Activated CD8-positive, alpha-beta memory T cell treated with anti-CD3 and anti-CD28 coated beads, Interleukin-2, amount 50 U/mL, for 4 hours (primary cell): ENCODE results near the gene PRPF6.

Experiments
- DNase-seq: peaks from one replicate; pipeline ENCODE4 v3.0.0-alpha.2; 2020

PRPF6 gene

DNA sequence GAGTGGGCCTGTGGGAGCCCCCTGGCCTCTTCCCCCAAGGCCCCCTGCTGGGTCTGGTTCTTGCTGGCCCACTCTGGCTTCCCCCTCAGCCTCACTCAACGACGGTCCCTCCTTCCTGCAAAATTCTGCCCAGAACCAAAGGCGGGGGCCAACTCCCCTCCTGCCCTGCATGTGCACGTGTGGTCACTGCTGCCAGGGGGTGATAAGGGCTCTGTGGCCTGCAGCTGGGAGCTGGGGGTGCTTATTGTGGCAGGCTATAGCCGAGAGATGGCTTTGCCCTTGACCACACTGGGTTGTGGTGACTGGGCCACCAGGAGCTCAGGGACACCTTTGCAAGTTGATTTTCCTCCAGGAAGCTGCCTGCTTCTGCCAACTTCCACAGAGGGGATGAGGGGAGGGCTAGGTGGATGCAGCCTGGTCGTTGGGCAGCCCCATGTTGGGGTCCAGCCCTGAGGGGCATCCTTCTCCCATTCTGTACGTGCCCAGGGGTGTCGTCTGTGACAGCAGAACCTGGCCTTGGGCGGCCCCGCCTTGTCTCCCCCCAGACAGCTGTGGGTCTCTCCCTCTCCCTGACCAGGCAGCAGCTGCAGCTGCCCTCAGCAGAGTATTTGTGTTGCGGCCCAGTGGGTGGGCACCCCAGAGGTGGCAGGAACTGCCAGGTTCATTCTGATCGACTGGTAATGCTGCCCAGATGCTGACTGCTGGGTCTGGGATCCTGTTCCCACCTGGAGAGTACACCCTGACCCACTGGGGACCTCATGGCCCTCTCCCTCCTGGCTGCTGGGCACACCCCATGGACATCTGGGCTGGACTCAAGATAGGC, 87.7 kb downstream of the PRPF6 start:
- no peak for DNase-seq

DNA sequence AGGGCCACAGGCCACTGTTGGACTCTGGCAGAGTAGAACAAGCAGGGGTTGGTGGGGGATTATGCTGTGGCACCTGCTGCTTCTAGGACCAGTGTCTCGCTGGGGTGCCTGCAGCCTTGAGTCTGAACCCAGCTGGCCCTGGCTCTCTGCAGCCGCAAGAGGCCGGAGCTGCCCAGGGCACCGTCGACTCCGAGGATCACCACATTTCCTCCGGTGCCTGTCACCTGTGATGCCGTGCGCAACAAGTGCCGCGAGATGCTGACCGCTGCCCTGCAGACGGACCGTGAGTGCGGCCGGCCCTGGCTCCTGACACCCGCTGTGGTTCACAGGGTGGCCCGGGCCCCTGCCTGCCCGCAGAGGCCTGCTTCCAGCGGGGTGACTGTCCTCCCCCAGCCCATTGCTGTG, 88.3 kb downstream of the PRPF6 start:
- no peak for DNase-seq

DNA sequence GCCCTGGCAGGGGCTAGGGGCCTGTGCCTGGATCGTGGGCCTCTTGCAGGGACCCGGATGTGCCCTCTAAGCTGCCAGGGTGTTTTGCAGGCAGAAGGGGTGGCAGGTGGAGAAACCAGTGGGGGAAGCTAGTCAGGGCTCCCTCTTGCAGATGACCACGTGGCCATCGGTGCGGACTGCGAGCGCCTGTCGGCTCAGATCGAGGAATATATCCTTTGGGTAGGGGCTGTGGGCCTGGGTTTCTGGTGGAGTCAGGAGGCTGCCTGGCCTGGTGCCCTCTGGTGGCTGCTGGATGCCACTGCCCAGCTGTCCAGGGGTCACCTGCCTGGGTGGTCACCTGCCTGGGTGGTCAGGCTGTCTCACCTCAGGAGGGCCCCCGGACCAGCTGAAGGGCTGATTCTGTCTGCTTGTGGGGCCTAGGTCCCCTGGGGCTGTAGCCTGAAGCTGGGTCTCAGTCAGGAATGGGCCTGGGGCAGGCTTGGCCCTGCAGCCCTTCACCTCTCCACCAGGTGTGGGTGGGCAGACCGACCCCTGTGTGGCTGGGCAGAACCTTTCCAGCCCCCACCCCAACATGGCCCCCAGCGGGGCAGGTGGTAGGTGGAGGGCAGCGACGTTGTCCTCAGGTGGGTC, 88.8 kb downstream of the PRPF6 start:
- DNase-seq = no peak

DNA sequence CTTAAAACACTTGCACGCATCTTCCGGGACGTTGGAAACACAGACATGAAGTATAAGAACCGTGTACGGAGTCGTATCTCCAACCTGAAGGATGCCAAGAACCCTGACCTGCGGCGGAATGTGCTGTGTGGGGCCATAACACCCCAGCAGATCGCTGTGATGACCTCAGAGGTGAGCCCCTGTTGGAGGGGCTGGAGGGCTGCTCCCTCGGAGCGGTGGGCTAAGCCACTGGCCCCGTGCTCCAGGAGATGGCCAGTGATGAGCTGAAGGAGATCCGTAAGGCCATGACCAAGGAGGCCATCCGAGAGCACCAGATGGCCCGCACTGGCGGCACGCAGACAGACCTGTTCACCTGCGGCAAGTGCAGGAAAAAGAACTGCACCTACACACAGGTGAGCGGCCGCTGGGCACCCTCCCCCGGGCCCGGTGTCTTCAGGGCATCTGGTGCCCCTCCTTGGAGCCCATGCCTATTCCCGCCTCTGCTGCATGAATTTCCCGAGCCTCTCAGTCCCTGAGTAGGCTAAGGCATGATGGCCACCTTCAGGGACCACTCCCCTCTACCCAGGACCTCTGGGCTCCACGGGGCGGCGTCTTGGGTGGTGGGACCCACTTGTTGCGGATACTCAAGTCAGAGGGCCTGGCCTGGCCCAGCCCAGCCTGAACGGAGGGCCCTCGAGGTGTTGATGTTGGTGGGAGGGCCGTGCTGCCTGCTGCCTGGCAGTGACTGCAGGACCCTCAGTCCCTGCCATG, 89.5 kb downstream of the PRPF6 start:
- no peak for DNase-seq

DNA sequence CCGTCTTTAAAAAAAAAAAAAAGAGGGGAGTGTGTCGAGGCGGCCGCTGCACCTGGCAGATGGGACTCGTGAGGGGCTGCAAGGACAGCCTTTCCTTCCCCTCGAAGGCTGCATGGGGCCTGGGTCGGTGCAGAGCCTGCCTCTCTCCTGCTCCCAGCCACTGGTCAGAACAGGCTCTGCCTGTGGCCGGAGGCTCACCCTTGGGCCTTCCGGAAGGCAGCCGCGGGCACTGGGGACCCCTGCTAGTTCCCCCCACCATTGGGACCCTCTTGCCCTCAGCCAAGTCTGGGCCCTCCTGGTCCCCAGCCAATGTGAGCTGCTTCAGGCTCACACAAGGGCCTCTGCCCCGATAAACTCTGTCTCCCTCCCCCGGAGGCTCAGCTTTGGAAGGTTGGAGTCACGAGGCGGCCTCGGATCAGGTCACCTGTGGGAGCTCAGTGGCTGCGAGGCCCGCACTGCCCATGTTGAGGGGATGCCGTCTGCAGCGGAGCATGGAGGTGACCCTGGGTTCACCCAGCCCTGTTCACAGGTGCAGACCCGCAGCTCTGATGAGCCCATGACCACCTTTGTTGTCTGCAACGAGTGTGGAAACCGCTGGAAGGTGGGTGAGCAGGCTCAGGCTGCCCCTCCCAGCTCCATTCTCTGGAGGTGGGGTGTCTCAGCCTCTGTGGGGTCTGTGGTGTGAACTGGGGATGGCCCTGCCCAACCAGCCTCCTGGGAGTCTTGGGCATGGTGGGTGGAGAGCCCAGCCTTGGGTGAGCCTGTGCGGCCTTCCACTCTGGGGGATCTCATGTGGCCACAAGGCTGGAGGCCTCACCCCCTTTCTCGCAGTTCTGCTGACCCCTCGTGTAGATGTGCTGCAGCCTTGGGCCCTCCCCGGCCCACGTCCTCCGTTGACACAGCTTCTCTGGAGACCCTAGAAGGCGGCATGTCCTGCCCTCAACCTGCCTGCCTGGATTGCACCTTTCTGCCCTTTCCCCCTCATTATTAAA, 90.7 kb downstream of the PRPF6 start:
- no peak for DNase-seq

DNA sequence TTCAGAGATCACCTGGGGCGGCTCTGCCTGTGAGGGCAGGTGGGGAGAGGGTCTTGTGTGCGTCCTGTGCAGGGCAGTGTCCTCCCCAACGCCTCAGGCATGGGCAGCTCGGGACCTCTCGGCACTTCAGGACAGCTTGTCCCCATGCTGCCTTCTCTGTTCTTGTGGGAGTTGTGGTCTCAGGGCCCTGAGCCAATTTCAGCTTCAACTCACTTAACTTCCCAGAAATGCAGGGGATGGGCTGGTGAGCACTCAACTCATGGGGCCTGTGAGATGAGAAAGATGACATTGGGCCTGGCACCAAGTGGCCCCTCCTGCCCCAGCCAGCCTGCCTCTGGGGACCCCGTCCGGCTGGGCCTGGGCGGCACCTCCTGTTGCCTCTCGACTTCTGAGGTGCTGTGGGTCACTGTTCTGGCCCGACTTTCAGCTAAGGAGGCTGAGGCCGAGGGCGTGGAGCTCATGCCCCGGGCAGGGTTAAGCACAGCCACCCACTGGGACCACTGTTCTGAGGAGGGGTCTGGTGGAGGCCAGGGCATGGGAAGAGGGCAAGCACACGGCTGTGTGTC, 91.6 kb downstream of the PRPF6 start:
- no peak for DNase-seq

DNA sequence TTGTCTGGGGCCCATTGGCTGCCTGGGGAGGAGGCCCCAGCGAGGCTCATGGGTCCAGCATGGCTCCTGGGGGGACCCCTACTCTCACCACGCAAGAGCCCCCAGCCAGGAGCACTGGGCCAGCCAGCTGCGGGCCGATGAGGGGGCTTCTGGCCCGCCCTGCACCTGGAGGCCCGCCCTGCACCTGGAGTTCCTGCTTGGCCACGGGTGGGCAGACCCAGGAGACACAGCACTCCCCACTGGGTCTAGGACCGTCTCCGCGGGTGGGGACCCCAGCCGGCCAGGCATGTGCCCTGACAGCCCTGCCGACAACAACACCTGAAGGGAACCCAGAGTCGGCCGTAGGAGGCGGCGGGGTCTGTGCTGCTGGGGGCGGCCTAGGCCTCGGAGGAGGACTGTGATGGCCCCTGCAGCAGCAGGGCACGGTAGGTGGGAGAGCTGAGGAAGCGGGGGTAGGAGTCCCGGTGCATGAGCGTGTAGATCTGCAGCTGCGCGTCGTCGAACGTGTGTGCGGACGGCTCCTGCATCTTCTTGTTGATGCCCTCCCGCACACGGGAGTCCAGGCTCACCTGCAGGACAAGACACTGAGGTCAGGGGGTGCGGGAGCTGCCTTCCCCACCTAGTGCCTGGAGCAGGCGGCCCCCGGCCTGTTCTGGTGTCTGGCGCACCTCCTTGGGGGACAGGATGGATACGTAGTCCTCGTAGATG, 92.7 kb downstream of the PRPF6 start:
- DNase-seq = no peak

DNA sequence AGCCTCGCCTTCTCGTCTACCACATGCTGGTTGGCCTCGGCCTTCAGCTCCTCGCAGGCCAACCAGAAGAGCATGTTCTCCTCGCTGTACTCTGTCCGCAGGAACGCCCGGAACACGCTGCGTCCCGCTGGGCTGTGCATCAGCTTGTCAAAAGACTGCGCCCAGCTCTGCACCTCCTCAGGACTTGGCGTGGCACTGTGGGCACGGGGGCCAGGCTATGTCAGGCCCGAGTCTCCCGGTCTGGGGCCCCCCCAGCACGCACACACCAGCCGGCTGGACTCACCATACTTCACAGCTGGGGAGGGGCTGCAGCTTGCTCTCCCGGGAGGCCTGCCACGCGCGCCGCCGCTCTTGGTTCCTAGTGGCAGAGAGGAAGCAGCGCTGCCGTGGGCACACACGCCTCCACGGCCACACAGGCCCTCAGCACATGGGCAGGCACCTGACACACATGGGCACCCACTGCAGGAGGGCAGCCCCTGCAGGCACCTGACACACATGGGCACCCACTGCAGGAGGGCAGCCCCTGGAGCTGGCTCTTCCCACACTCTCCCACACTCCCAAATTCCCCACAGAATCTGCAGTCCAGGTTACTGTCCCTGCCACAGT, 93.4 kb downstream of the PRPF6 start:
- DNase-seq = no peak

DNA sequence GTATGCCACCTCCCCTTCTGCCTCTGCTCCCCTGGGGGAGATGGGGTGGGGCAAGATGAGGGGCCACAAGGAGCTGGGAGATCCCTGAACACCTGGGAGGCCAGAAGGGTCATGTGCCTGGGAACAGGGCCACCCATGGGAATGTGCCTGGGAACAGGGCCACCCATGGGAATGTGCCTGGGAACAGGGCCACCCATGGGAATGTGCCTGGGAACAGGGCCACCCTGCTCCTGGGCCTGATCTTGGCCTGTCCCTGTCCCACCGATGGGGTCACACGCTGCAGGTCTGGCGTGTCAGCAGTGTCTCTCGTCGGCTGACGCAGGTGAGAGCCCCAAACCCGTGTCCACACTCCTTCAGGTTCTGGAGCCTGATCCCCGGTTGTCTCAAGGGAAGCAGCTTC, 94.0 kb downstream of the PRPF6 start:
- DNase-seq = no peak

DNA sequence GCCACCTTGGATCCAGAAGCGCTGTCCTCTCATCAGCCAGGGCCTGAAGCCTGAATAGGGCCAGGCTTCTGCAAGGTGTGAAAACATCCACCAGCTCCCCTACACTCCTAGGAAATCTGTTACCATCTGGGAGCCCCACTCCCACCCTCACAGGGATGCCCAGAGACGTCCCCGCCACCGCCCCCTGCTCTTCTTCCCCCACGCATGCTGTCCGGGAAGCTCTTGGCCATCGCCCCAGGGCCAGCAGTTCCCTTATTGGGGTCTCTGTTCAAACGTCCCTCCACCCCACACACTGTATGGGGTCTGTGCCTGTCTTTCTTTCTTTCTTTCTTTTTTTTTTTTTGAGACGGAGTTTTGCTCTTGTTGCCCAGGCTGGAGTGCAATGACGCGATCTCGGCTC, 94.6 kb downstream of the PRPF6 start:
- DNase-seq = no peak

DNA sequence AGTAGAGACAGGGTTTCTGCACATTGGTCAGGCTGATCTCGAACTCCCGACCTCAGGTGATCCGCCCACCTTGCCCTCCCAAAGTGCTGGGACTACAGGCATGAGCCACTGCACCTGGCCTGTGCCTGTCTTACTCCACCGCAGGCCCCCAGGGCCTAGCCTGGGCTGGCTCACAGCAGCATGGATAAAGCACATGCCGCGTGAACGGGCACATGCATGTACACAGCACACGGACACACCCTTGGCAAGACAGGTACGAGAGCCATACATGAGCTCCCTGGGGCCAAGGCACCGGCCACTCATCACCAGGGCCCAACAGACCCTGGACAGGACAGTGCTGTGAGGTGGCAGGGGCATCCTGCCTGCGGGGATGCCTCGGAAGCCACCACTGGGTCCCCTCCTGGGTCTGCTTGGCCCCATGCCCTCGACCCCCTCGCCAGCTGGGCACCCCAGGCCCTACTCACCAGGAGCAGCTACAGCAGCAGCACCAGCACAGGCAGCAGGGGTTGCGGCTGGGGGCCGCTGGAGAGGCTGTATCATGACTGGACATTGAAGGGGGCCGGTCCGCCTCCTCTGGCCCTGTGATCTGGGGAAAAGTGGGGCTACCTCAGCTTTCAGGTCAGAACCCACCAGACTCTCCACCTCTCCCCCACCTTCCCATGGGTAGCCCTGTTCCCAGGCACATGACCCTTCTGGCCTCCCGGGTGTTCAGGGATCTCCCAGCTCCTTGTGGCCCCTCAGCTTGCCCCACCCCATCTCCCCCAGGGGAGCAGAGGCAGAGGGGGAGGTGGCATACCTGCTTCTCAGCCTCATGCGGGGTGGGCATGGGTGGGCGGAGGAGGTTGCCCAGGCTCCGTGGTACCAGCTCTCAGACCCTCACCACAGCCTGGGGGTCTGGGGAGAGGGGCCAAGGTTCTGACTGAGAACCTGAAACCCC, 95.4 kb downstream of the PRPF6 start:
- DNase-seq = no peak

DNA sequence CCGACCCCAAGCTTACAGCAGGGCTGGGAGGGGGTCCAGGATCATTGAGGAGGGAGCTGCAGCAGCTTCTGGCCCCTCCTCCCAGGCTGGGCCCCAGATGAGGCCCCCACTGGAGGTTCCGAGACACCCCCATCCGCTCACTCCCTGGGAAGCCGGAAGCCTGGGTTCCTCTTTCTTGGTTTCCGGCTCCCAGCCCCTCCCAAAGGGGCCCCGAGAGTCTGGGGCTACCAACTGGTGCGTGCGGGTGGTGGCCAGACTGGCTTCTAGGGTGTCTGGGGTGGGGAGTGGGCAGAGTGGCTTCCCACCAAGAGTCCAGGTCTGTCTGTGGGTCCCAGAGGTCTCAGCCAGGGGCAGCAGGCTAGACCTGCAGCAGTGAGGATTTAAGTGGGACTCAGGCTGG, 96.2 kb downstream of the PRPF6 start:
- no peak for DNase-seq

DNA sequence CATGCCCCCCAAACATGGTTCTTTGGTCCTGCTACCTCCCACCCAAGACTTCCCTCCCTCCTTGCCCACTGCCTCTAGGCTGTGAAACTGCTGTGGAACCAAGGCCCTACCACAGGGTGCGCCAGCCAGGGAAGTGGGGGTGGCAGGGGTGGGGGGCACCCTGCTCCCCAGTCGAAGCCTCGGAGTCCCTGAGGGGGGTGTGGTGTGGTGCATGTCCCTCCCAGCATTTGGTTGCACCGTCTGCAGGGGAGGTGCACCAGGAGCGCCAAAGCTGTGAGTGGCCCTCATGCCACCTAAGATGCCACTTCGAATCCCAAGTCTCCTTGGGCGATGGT, 96.6 kb downstream of the PRPF6 start:
- no peak for DNase-seq

DNA sequence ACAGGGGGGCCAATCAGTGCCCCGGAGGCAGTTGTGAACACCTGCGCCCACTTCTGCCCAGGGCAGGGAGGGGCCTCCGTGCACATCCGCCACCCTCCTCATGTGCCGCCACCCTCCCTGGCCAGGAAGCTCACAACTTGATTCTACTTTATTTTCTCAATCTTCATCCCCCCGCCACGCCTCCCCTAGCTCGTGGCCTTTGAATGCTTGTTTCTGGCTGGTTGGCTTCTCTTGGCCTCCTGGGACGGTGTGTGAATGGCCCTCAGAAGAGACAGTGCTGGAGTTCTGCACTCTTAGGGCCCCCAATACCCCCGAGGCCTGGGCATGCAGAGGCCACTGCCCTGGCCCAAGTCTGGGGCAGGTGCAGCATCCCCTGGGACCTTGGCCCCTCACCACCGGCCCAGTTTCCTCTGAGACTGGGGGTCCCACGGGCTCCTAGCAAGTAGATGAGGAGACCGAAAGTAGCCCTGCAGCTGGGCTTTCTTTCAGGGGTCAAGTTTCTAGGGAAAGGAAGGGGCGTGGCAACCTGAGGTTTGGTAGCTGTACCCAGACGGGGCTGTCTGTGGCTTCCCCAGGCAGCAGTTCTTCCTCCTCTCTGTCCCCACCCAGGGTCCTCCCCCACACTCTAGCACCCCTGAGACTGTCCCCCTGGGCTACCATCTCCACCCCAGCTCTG, 97.1 kb downstream of the PRPF6 start:
- peak; percentile 47 for DNase-seq

DNA sequence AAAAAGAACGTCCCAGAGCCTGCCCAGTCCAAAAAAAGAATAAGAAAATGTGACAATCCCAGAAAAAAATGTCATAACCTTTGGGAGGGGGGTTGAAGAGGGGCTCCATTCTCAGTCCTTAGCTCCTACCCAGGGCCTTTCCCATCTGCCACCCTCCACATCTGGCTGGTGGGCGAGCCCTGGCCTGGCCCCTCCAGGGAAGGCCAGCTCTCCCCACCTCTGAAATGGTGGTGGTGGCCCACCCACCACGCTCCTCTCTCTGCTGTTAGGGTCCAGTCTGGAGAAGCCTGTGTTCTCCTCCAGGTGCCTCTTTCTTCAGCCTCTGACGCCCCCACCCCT, 98.0 kb downstream of the PRPF6 start:
- DNase-seq = no peak

DNA sequence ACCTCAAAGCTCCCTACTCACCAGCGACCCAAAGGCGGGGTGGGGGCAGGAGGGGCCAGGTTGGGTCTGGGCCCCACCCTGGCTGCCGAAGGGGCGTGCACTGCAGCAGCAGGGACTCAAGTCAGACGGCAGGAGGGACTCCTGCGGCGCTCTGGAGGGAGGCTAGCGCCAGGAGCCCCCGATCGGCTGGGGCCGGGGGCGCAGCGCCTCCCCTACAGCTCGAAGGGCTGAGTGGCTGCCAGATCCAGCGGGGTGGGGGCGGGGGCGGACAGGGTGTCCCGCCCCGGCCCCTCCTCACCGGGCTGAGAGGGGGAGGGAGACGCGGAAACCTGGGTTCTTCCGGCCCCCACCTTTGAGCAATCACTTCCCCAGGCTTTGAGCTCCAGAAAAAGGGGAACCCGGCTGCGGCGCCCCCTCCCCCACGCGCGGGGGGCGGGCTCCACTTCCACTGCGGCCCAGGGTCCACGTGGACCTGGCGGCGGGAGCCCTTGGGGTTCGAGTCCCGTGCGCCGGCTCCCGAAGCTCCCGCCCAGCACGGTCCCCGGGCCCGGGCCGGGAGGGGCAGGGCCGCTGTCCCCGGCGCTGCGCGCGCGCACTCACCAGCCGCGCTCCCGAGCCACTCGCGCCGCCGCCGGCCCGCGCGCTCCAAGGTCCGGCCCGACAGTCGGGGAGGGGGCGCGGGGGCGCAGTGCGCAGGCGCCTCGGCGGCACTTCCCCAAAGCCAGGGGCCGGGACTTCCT, 98.5 kb downstream of the PRPF6 start, which contains the start of gene RGS19:
TSS of gene RGS19 (minus strand) at position 246 of the 740 bp plus-strand sequence. CDS start 2,632 bp downstream, outside the sequence.
- DNase-seq = peak; percentile 66

DNA sequence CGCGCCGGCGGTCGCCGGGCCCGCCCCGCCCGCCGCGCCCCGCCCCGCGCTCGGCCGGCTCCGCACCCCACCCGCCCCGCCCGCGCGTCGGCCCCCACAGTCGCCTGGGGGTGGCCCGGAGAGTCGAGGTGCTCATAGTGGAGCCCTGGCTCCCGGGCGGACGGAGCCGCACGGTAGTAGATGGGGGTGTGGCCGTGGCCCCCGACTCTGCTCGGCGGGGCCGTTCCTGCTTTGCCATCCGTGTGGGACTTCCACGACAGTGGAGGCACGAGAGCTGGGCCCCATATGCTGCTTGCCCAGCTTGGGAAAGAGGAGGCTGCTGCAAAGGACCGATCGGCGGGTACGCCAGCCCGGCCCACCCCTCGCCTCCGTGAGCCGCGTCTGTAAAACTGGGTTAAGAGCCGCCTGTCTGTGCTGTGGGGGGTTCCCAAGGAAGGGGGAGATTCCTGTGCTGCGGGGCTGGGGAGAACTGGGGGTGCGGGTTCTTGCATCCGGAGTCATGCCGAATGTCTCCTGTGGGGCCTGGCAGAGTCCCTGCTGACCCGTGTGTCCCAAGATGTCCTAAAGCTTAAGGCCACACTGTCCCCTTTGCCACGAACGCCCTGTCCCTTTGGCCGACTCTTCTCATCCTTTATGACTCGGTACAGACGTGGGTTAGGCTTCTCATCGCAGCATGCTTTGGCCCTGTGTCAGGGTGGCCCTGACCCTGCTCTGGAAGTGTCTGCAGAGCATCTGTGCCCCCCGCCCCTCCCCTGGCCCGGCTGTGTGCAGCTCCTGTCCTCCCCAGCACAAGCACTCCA, 99.3 kb downstream of the PRPF6 start, which contains the start of gene OPRL1:
TSS of gene OPRL1 (plus strand) at position 70 of the 800 bp plus-strand sequence. CDS start 12,639 bp downstream, outside the sequence.
- DNase-seq = no peak
